RWPE1 (cell line): ENCODE results near the gene NINJ1.

ENCODE experiments used
- CTCF ChIA-PET: fragments of 350-600 bp; sonication (Branson Sonifier 250); formaldehyde crosslinking; extraction: SDS; loops from one replicate; lab custom pipeline; 2021; lab: Yijun Ruan, JAX
- POLR2A ChIA-PET: fragments of 400-600 bp; formaldehyde crosslinking; extraction: SDS; loops from one replicate; lab custom pipeline; 2020; ENCODE audit warnings: antibody characterized with exemption; ENCODE audit not compliant: low non-redundant PET; lab: Yijun Ruan, JAX
- DNase-seq: peaks from one replicate; pipeline ENCODE4 v3.0.0; 2012; ENCODE audit warnings: low spot score
- H3K27ac ChIP-seq: fragments of 450-650 bp; 2 replicates; pipeline ENCODE4 v1.5.1; 2017
- TF ChIP-seq, protein P1 (sequence below): fragments of 450-650 bp; conservative IDR thresholded peaks from 2 replicates; pipeline ENCODE4 v1.5.1; 2017; ENCODE audit warnings: low read depth, mild to moderate bottlenecking

NINJ1 gene

DNA sequence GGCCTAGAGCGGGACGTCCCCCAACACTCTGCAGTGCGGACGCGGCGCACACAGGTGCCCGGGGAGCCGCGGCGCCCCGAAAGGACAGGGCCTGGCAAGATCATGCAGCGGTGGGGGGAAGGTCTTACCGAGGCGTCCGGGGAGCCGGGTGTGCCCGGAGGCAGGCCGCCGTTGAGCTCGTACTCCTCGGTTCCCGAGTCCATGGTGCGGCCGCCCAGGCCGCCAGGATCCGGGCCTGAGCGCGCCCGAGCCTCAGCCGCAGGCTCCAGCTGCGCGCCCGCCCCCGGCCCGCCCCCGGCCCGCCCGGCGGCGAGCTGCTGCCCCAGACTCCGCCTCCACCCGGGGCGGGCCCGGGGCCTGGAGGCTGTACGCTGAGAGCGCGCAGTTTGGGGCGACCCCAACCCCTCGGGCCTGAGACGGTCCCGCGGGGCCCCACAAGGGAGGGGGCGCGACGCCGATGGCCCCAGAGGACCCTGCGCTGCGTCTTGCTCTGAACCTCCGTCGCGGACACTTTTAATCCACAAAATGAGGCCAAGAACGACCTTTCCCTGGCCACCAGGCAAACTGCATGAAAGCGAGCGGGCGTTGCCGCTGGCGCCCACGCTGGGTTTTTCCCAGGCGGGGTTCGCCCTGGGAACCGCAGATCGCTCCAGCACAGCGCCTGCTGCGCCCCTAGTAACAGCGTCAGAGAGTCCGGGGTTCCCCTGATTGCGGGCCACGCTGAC is at the start of gene NINJ1:
Gene NINJ1 (minus strand): TSS at position 237 of the 725 bp plus-strand sequence. CDS start 34 bp downstream, at position 203.
- CTCF ChIA-PET, result interaction anchor here (0.7 to 1.6 kb wide), 4 partner anchors 9 to 27 kb away, joined by 4 to 8 read pairs (median 4); no protein-coding TSS in a partner anchor

GRCh38 chr9:93183131-93183662 is 49.1 kb upstream of the NINJ1 start:
- TF ChIP-seq, protein P1, sequence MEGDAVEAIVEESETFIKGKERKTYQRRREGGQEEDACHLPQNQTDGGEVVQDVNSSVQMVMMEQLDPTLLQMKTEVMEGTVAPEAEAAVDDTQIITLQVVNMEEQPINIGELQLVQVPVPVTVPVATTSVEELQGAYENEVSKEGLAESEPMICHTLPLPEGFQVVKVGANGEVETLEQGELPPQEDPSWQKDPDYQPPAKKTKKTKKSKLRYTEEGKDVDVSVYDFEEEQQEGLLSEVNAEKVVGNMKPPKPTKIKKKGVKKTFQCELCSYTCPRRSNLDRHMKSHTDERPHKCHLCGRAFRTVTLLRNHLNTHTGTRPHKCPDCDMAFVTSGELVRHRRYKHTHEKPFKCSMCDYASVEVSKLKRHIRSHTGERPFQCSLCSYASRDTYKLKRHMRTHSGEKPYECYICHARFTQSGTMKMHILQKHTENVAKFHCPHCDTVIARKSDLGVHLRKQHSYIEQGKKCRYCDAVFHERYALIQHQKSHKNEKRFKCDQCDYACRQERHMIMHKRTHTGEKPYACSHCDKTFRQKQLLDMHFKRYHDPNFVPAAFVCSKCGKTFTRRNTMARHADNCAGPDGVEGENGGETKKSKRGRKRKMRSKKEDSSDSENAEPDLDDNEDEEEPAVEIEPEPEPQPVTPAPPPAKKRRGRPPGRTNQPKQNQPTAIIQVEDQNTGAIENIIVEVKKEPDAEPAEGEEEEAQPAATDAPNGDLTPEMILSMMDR, result no peak
- ChIA-PET CTCF (interaction anchor here (1.4 to 2.8 kb wide), 2 partner anchors 119 to 122 kb away, joined by 4 to 12 read pairs; no protein-coding TSS in a partner anchor), POLR2A (no interaction called here)
- DNase-seq, result no peak
- H3K27ac ChIP-seq, result no peak overlapping the region

More for the DNA sequence above, at the start of gene NINJ1:
- POLR2A ChIA-PET, result interaction anchor here (0.5 to 1.1 kb wide), 5 partner anchors 9 to 135 kb away, joined by 3 to 6 read pairs (median 3); no protein-coding TSS in a partner anchor
- peak; percentile 94 for DNase-seq
- peak within 1 kb of the TSS; percentile 94 for H3K27ac ChIP-seq
- TF ChIP-seq, protein P1, result no peak

DNA sequence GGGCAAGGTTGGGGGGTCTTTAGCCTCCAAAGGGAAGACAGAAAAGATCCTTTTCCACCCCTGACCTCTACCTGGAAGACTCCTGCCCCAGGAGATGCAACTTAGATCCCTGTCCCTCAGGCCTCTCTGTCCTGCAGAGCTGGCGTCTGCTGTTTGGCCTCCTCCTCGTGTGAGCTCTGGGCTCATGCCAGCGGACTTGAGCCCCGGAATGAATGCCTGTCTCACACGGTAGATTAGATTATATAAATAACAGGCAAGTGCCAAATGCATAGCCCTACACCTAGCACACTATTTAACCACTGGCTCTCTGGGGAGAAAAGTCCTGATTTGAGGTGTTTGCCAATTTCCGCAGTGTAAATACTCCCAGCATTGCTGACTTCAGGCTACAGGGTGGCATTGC is 48.5 kb upstream of the NINJ1 start:
- H3K27ac ChIP-seq, result no peak overlapping the region
- POLR2A ChIA-PET, result no interaction called here
- DNase-seq, result no peak

DNA sequence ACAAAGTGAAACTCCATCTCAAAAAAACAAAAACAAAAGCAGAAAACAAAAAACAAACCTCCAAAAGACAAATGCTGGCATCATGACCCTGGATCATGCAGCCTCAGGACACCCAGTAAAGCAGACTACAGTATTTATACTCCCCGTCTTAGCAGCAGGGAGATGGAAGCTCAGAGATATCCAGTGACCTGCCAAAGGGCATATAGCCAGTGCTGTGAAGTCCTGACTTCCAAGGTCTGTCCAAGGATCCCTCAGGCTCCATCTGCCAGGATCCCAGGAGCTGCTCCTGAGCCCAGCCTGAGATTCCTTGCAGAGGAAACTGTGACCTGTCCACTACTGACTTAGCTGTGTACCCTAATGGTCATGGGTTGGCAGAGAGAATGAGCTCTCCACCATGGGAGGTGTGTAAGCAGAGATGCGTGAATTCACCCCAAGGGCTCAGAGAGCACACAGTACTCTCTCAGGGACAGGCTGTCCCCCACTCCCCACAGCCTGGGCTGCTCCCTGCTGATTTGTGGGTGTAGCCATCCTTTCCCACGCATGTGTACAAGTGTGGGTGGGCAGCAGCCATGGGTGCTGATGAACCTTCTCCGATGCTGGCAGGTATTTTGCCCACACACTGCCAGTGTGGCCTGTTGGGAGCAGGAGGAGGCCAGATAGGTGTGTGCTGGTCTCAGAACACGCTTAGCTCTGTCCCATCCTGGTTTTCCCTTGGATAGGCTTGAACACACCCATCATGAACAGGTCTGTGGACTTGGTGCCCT is 47.8 kb upstream of the NINJ1 start:
- ChIA-PET CTCF (interaction anchor here (0.6 to 2.8 kb wide), 4 partner anchors 27 to 123 kb away, joined by 3 to 12 read pairs (median 4); no protein-coding TSS in a partner anchor), POLR2A (no interaction called here)
- TF ChIP-seq, protein P1, result no peak
- no peak for DNase-seq
- no peak overlapping the region for H3K27ac ChIP-seq

More for the DNA sequence above, 48.5 kb upstream of the NINJ1 start:
- TF ChIP-seq, protein P1, result no peak
- CTCF ChIA-PET, result interaction anchor here (1.4 to 2.8 kb wide), 2 partner anchors 120 to 122 kb away, joined by 4 to 12 read pairs; no protein-coding TSS in a partner anchor

DNA sequence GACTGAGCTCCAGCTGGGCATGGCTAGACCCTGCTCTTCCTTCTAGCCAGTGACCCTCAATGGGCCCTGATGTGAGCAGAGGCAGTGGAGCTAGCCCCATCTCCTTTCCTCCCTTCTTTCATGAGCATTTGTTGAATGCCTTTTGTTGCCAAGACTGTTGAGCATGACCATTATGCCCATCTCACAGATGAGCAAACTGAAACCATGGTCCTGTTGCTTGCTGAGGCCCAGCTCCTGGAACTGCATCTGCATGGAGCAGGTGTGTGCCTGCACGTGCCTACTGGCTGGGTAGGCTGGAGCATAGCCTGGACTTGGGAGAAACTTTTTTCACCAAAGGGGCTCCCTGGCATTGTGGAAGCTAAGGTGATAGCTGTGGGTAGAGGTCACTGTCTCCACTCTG is 46.9 kb upstream of the NINJ1 start:
- TF ChIP-seq, protein P1, result no peak
- POLR2A ChIA-PET, result no interaction called here
- CTCF ChIA-PET, result interaction anchor here (0.9 kb wide), 1 partner anchor 27 kb away, joined by 4 read pairs; no protein-coding TSS in a partner anchor
- H3K27ac ChIP-seq, result no peak overlapping the region
- no peak for DNase-seq
